Upper lobe of left lung (tissue), 6 donors: ENCODE data around the gene PTPRK. TPM values are rescaled to one million over a fixed set of nuclear protein-coding genes. Genes with fewer than 3 reads are reported as not detected.

Source experiments
- ATAC-seq, 2 donors: fragments of 200-7000 bp; cut with Tn5 transposase; one replicate each; pipeline ENCODE4 v1.9.1; 2022; ENCODE audit warnings: mild to moderate bottlenecking in 2 of 2, moderate library complexity in 2 of 2; ENCODE audit not compliant: low FRiP score in 2 of 2
- DNase-seq, 2 donors: peaks; one replicate each; pipeline ENCODE4 v3.0.0-alpha.2; 2019 to 2020
- H3K27ac ChIP-seq, 4 donors: fragments of 200-600 bp; sonication (generic); one replicate each; pipeline ENCODE4 v1.5.1; 2016 to 2019
- H3K27me3 ChIP-seq, 4 donors: fragments of 200-600 bp; sonication (generic); one replicate each; pipeline ENCODE4 v1.5.1; 2017 to 2019
- H3K36me3 ChIP-seq, 4 donors: fragments of 200-600 bp; sonication (generic); one replicate each; pipeline ENCODE4 v1.5.1; 2016 to 2019
- H3K4me1 ChIP-seq, 4 donors: fragments of 200-600 bp; sonication (generic); one replicate each; pipeline ENCODE4 v1.5.1; 2018 to 2019
- H3K4me3 ChIP-seq, 4 donors: fragments of 200-600 bp; sonication (generic); one replicate each; pipeline ENCODE4 v1.5.1; 2017 to 2019; ENCODE audit warnings: mild to moderate bottlenecking in 2 of 4, moderate library complexity in 1 of 4
- H3K9me3 ChIP-seq, 4 donors: fragments of 200-600 bp; sonication (generic); one replicate each; pipeline ENCODE4 v1.5.1; 2018 to 2019
- CTCF ChIP-seq, 6 experiments: fragments of 450-650 bp in 4 of 6; fragments of 200-600 bp in 2 of 6; sonication (generic) in 2 of 6; IDR thresholded peaks; one replicate each; pipeline ENCODE4 v1.5.1; 2016 to 2019; ENCODE audit warnings: antibody characterized with exemption in 6 of 6
- EP300 ChIP-seq, 4 donors: sonication (generic); formaldehyde crosslinking; IDR thresholded peaks; one replicate each; pipeline ENCODE4 v1.5.1; 2017; ENCODE audit warnings: antibody characterized with exemption in 4 of 4, control low read depth in 2 of 4
- POLR2A ChIP-seq, 4 donors: fragments of 450-650 bp; IDR thresholded peaks; one replicate each; pipeline ENCODE4 v1.5.1; 2016 to 2017; ENCODE audit warnings: antibody characterized with exemption in 4 of 4, mild to moderate bottlenecking in 2 of 4
- POLR2AphosphoS5 ChIP-seq, 2 donors: sonication (generic); formaldehyde crosslinking; IDR thresholded peaks; one replicate each; pipeline ENCODE4 v1.5.1; 2017; ENCODE audit warnings: antibody characterized with exemption in 2 of 2
- WGBS, 2 donors: methylation state at CpG; one replicate each; pipeline ENCODE4 v1.1.5; 2017 to 2018; 5-methylcytosine and 5-hydroxymethylcytosine counted together
- total RNA-seq, 6 donors: library from RNA; depleted of rRNA in 4 of 6; stranded (reverse); fragments of >200 nt in 4 of 6; gene quantifications; one replicate each; pipeline versions ENCODE4 v1.1.0 to v1.2.1, GENCODE V29; 2016 to 2021
- donor health status: DM: no; HTN: no; CAD: no; lungs with moderate emphysema.
- donor health status: DM: no; HTN: yes; CAD: no; lungs with severe emphysema.

PTPRK gene
- total RNA-seq, 6 donors from 2014 or later = 42.7 to 97.4 (median 65.2) TPM

GRCh38 chr6:128363020-128363813 lies 157.2 kb downstream of the PTPRK start:
- Histone ChIP-seq H3K4me3 (no peak overlapping the region), H3K4me1 (peaks cover 0 to 8% (median 4%) of the 10 kb centered on the region in 4 donors), H3K27ac (no peak overlapping the region), H3K36me3 (no peaks in the 10 kb centered on the region), H3K9me3 (no peaks in the 10 kb centered on the region), H3K27me3 (no peaks in the 10 kb centered on the region)
- 91 to 100% methylated on average over 1 of the region's 1 CpG for WGBS, 2 donors
- no peak for ATAC-seq
- DNase-seq = no peak
- no peak for TF ChIP-seq EP300 (IDR thresholded peaks at IDR 0.05)
- TF ChIP-seq CTCF (IDR thresholded peaks at IDR 0.05) = no peak
- no peak for TF ChIP-seq POLR2A (IDR thresholded peaks at IDR 0.05)

GRCh38 chr6:128361378-128361777 lies 159.0 kb downstream of the PTPRK start:
- Histone ChIP-seq H3K4me1 (peaks cover 0 to 8% (median 6%) of the 10 kb centered on the region in 4 donors), H3K36me3 (no peaks in the 10 kb centered on the region), H3K27me3 (no peaks in the 10 kb centered on the region), H3K27ac (no peak overlapping the region), H3K4me3 (no peak overlapping the region), H3K9me3 (no peaks in the 10 kb centered on the region)
- DNase-seq = no peak
- 93 to 97% methylated on average over 2 of the region's 2 CpGs for WGBS, 2 donors
- no peak for ATAC-seq
- no peak for TF ChIP-seq CTCF (IDR thresholded peaks at IDR 0.05)
- no peak for TF ChIP-seq POLR2AphosphoS5 (IDR thresholded peaks at IDR 0.05)
- TF ChIP-seq EP300 (IDR thresholded peaks at IDR 0.05) = no peak
- TF ChIP-seq POLR2A (IDR thresholded peaks at IDR 0.05) = no peak

- ATAC-seq (no peak), DNase-seq (no peak)
- Histone ChIP-seq H3K4me1 (peaks cover 0 to 8% (median 3%) of the 10 kb centered on the region in 4 donors), H3K27ac (no peak overlapping the region), H3K36me3 (no peaks in the 10 kb centered on the region), H3K9me3 (no peaks in the 10 kb centered on the region), H3K27me3 (no peaks in the 10 kb centered on the region), H3K4me3 (no peak overlapping the region)
- TF ChIP-seq CTCF (IDR thresholded peaks at IDR 0.05) = no peak
- no peak for TF ChIP-seq POLR2AphosphoS5 (IDR thresholded peaks at IDR 0.05)
- TF ChIP-seq EP300 (IDR thresholded peaks at IDR 0.05) = no peak
- TF ChIP-seq POLR2A (IDR thresholded peaks at IDR 0.05) = no peak
- WGBS, 2 donors = 57 to 59% methylated on average over 3 of the region's 3 CpGs
These were observed 162.1 kb downstream of the PTPRK start for GRCh38 chr6:128358244-128358776.

- Histone ChIP-seq H3K4me3 (no peak overlapping the region), H3K27me3 (no peaks in the 10 kb centered on the region), H3K4me1 (peaks cover 0 to 8% (median 3%) of the 10 kb centered on the region in 4 donors), H3K9me3 (no peaks in the 10 kb centered on the region), H3K27ac (no peak overlapping the region), H3K36me3 (no peaks in the 10 kb centered on the region)
- no peak for DNase-seq
- 64 to 73% methylated on average over 3 of the region's 3 CpGs for WGBS, 2 donors
- TF ChIP-seq CTCF (IDR thresholded peaks at IDR 0.05) (no peak), EP300 (IDR thresholded peaks at IDR 0.05) (no peak), POLR2AphosphoS5 (IDR thresholded peaks at IDR 0.05) (no peak), POLR2A (IDR thresholded peaks at IDR 0.05) (no peak)
- no peak for ATAC-seq
These were observed 162.8 kb downstream of the PTPRK start for GRCh38 chr6:128357392-128358130.
